ENCODE measurements around the gene AMPD2. TPM values are rescaled to one million over a fixed set of nuclear protein-coding genes. Genes with fewer than 3 reads are reported as not detected.

The AMPD2 gene
- total RNA-seq, 1 donor from 2014 or later, result 74.2 TPM

- Histone ChIP-seq H3K27ac (peak overlapping the region in 1 of 2 donors; percentile 84), H3K36me3 (peaks cover 9 to 14% of the 10 kb centered on the region in 2 donors), H3K9me3 (no peaks in the 10 kb centered on the region), H3K4me3 (peak overlapping the region in 1 of 2 donors; percentile 85), H3K27me3 (no peaks in the 10 kb centered on the region), H3K4me1 (peaks cover 15 to 34% of the 10 kb centered on the region in 2 donors)
- intact Hi-C loops (cut with DNase I), result no loop called here
- no peak for TF ChIP-seq CTCF (IDR thresholded peaks at IDR 0.05)
- no peak for DNase-seq (ENCODE audit: low spot score in 2 of 2)
These were observed 2.7 kb downstream of the AMPD2 start for GRCh38 chr1:109622137-109622892.

- H3K36me3 ChIP-seq, result peaks cover 15 to 20% of the 10 kb centered on the region in 2 donors
- no peak for DNase-seq (ENCODE audit: low spot score in 2 of 2)
- H3K4me1 ChIP-seq, result peaks cover 15 to 34% of the 10 kb centered on the region in 2 donors
- peak overlapping the region in 1 of 2 donors; percentile 42 for H3K4me3 ChIP-seq
- H3K9me3 ChIP-seq, result no peaks in the 10 kb centered on the region
- H3K27me3 ChIP-seq, result no peaks in the 10 kb centered on the region
- TF ChIP-seq CTCF (IDR thresholded peaks at IDR 0.05), result no peak
- peak overlapping the region; percentile 43 to 46 for H3K27ac ChIP-seq
- intact Hi-C loops (cut with DNase I), result no loop called here
These were observed 3.3 kb downstream of the AMPD2 start for GRCh38 chr1:109622895-109623294.

- TF ChIP-seq CTCF (IDR thresholded peaks at IDR 0.05), result no peak
- intact Hi-C loops (cut with DNase I), result no loop called here
- no peaks in the 10 kb centered on the region for H3K27me3 ChIP-seq
- DNase-seq (ENCODE audit: low spot score in 2 of 2), result no peak
- no peaks in the 10 kb centered on the region for H3K9me3 ChIP-seq
- H3K4me1 ChIP-seq, result peaks cover 15 to 34% of the 10 kb centered on the region in 2 donors
- peak overlapping the region; percentile 43 to 46 for H3K27ac ChIP-seq
- H3K36me3 ChIP-seq, result peaks cover 23 to 28% of the 10 kb centered on the region in 2 donors
- H3K4me3 ChIP-seq, result peak overlapping the region in 1 of 2 donors; percentile 42
These were observed 4.0 kb downstream of the AMPD2 start for GRCh38 chr1:109623601-109624161.

GRCh38 chr1:109624201-109625010, 4.8 kb downstream of the AMPD2 start:
- peaks cover 15 to 30% of the 10 kb centered on the region in 2 donors for H3K4me1 ChIP-seq
- no peak for TF ChIP-seq CTCF (IDR thresholded peaks at IDR 0.05)
- H3K4me3 ChIP-seq, result peak overlapping the region in 1 of 2 donors; percentile 42
- no peaks in the 10 kb centered on the region for H3K27me3 ChIP-seq
- peaks cover 30 to 35% of the 10 kb centered on the region in 2 donors for H3K36me3 ChIP-seq
- no peak for DNase-seq (ENCODE audit: low spot score in 2 of 2)
- peak overlapping the region; percentile 22 to 42 for H3K27ac ChIP-seq
- no peaks in the 10 kb centered on the region for H3K9me3 ChIP-seq
- intact Hi-C loops (cut with DNase I), result no loop called here

GRCh38 chr1:109625176-109625575, 5.5 kb downstream of the AMPD2 start:
- TF ChIP-seq CTCF (IDR thresholded peaks at IDR 0.05), result no peak
- H3K4me1 ChIP-seq, result peaks cover 15 to 30% of the 10 kb centered on the region in 2 donors
- intact Hi-C loops (cut with DNase I), result no loop called here
- peaks cover 37 to 38% of the 10 kb centered on the region in 2 donors for H3K36me3 ChIP-seq
- H3K9me3 ChIP-seq, result no peaks in the 10 kb centered on the region
- H3K4me3 ChIP-seq, result no peak overlapping the region
- no peak overlapping the region for H3K27ac ChIP-seq
- no peaks in the 10 kb centered on the region for H3K27me3 ChIP-seq
- no peak for DNase-seq (ENCODE audit: low spot score in 2 of 2)
